ENCODE results near the gene GPR137B. TPM values are rescaled to one million over a fixed set of nuclear protein-coding genes. Genes with fewer than 3 reads are reported as not detected.

GPR137B gene
- total RNA-seq, 1 donor from 2014 or later: 7.7 TPM

GRCh38 chr1:236222632-236223031, 80.3 kb downstream of the GPR137B start:
- no peaks in the 10 kb centered on the region for H3K4me1 Mint-ChIP-seq

GRCh38 chr1:236228411-236228810, 86.1 kb downstream of the GPR137B start:
- no peaks in the 10 kb centered on the region for H3K9me3 Mint-ChIP-seq
- no peaks in the 10 kb centered on the region for H3K4me1 Mint-ChIP-seq
- H3K27me3 Mint-ChIP-seq: no peaks in the 10 kb centered on the region
- H3K36me3 Mint-ChIP-seq (ENCODE audit: low read depth): no peaks in the 10 kb centered on the region
- no peak for DNase-seq
- H3K27ac Mint-ChIP-seq: no peak overlapping the region
- intact Hi-C loops (cut with micrococcal nuclease): no loop called here
- H3K4me3 Mint-ChIP-seq: no peak overlapping the region

More at GRCh38 chr1:236222632-236223031, 80.3 kb downstream of the GPR137B start:
- intact Hi-C loops (cut with micrococcal nuclease): no loop called here
- Mint-ChIP-seq H3K27me3 (no peaks in the 10 kb centered on the region), H3K36me3 (ENCODE audit: low read depth) (no peaks in the 10 kb centered on the region), H3K4me3 (no peak overlapping the region), H3K9me3 (no peaks in the 10 kb centered on the region), H3K27ac (no peak overlapping the region)
- DNase-seq: no peak

- H3K27me3 Mint-ChIP-seq: no peaks in the 10 kb centered on the region
- no peaks in the 10 kb centered on the region for H3K4me1 Mint-ChIP-seq
- H3K36me3 Mint-ChIP-seq (ENCODE audit: low read depth): peaks cover 1% of the 10 kb centered on the region
- intact Hi-C loops (cut with micrococcal nuclease): no loop called here
- H3K27ac Mint-ChIP-seq: no peak overlapping the region
- H3K4me3 Mint-ChIP-seq: no peak overlapping the region
- no peaks in the 10 kb centered on the region for H3K9me3 Mint-ChIP-seq
- DNase-seq: no peak
Observed at GRCh38 chr1:236235116-236235515, 92.8 kb downstream of the GPR137B start.

- no peak for DNase-seq
- Mint-ChIP-seq H3K4me1 (no peaks in the 10 kb centered on the region), H3K4me3 (no peak overlapping the region), H3K36me3 (ENCODE audit: low read depth) (peaks cover 1% of the 10 kb centered on the region), H3K27me3 (no peaks in the 10 kb centered on the region), H3K9me3 (no peaks in the 10 kb centered on the region), H3K27ac (no peak overlapping the region)
- intact Hi-C loops (cut with micrococcal nuclease): no loop called here
Observed at GRCh38 chr1:236239092-236239585, 96.8 kb downstream of the GPR137B start.

GRCh38 chr1:236240675-236241074, 98.3 kb downstream of the GPR137B start:
- DNase-seq: no peak
- Mint-ChIP-seq H3K4me1 (no peaks in the 10 kb centered on the region), H3K9me3 (no peaks in the 10 kb centered on the region), H3K27me3 (no peaks in the 10 kb centered on the region), H3K36me3 (ENCODE audit: low read depth) (peaks cover 1% of the 10 kb centered on the region), H3K27ac (no peak overlapping the region), H3K4me3 (no peak overlapping the region)
- intact Hi-C loops (cut with micrococcal nuclease): no loop called here

- Mint-ChIP-seq H3K36me3 (ENCODE audit: low read depth) (no peaks in the 10 kb centered on the region), H3K9me3 (no peaks in the 10 kb centered on the region), H3K4me3 (no peak overlapping the region), H3K4me1 (no peaks in the 10 kb centered on the region), H3K27ac (no peak overlapping the region), H3K27me3 (no peaks in the 10 kb centered on the region)
- DNase-seq: no peak
- intact Hi-C loops (cut with micrococcal nuclease): no loop called here
Observed at GRCh38 chr1:236242568-236242967, 100.2 kb downstream of the GPR137B start.

- no peak for DNase-seq
- no peaks in the 10 kb centered on the region for H3K36me3 Mint-ChIP-seq (ENCODE audit: low read depth)
- no peaks in the 10 kb centered on the region for H3K4me1 Mint-ChIP-seq
- intact Hi-C loops (cut with micrococcal nuclease): no loop called here
- H3K9me3 Mint-ChIP-seq: no peaks in the 10 kb centered on the region
- H3K27me3 Mint-ChIP-seq: no peaks in the 10 kb centered on the region
- H3K4me3 Mint-ChIP-seq: no peak overlapping the region
- no peak overlapping the region for H3K27ac Mint-ChIP-seq
Observed at GRCh38 chr1:236247286-236247685, 104.9 kb downstream of the GPR137B start.

- no peaks in the 10 kb centered on the region for H3K27me3 Mint-ChIP-seq
- no peaks in the 10 kb centered on the region for H3K36me3 Mint-ChIP-seq (ENCODE audit: low read depth)
- H3K9me3 Mint-ChIP-seq: no peaks in the 10 kb centered on the region
- no peak overlapping the region for H3K27ac Mint-ChIP-seq
- H3K4me1 Mint-ChIP-seq: no peaks in the 10 kb centered on the region
- intact Hi-C loops (cut with micrococcal nuclease): no loop called here
- no peak for DNase-seq
- no peak overlapping the region for H3K4me3 Mint-ChIP-seq
Observed at GRCh38 chr1:236251587-236251986, 109.2 kb downstream of the GPR137B start.

- Mint-ChIP-seq H3K27me3 (no peaks in the 10 kb centered on the region), H3K27ac (no peak overlapping the region), H3K4me3 (no peak overlapping the region), H3K4me1 (no peaks in the 10 kb centered on the region), H3K9me3 (peaks cover 9% of the 10 kb centered on the region), H3K36me3 (ENCODE audit: low read depth) (peaks cover 9% of the 10 kb centered on the region)
- intact Hi-C loops (cut with micrococcal nuclease): no loop called here
- no peak for DNase-seq
Observed at GRCh38 chr1:236253119-236253518, 110.8 kb downstream of the GPR137B start.

- Mint-ChIP-seq H3K27me3 (no peaks in the 10 kb centered on the region), H3K4me1 (no peaks in the 10 kb centered on the region), H3K27ac (no peak overlapping the region), H3K4me3 (no peak overlapping the region), H3K9me3 (peaks cover 14% of the 10 kb centered on the region), H3K36me3 (ENCODE audit: low read depth) (peaks cover 12% of the 10 kb centered on the region)
- intact Hi-C loops (cut with micrococcal nuclease): no loop called here
- DNase-seq: no peak
Observed at GRCh38 chr1:236253918-236254637, 111.7 kb downstream of the GPR137B start.

- Mint-ChIP-seq H3K4me3 (no peak overlapping the region), H3K4me1 (peaks cover 3% of the 10 kb centered on the region), H3K9me3 (peaks cover 32% of the 10 kb centered on the region), H3K27me3 (no peaks in the 10 kb centered on the region), H3K27ac (no peak overlapping the region), H3K36me3 (ENCODE audit: low read depth) (peaks cover 21% of the 10 kb centered on the region)
- no peak for DNase-seq
- intact Hi-C loops (cut with micrococcal nuclease): no loop called here
Observed at GRCh38 chr1:236257216-236257615, 114.9 kb downstream of the GPR137B start.

- H3K4me3 Mint-ChIP-seq: no peak overlapping the region
- H3K4me1 Mint-ChIP-seq: peaks cover 3% of the 10 kb centered on the region
- DNase-seq: no peak
- peaks cover 23% of the 10 kb centered on the region for H3K36me3 Mint-ChIP-seq (ENCODE audit: low read depth)
- no peaks in the 10 kb centered on the region for H3K27me3 Mint-ChIP-seq
- H3K9me3 Mint-ChIP-seq: peaks cover 38% of the 10 kb centered on the region
- intact Hi-C loops (cut with micrococcal nuclease): no loop called here
- no peak overlapping the region for H3K27ac Mint-ChIP-seq
Observed at GRCh38 chr1:236258114-236258622, 115.8 kb downstream of the GPR137B start.
